IPS-20b (cell line): ENCODE data around the gene ADAMTS14.

ENCODE experiments used
- H3K27ac ChIP-seq: one replicate; pipeline ENCODE4 v1.5.1; 2013; ENCODE audit warnings: low read length
- H3K27me3 ChIP-seq: 2 replicates; pipeline ENCODE4 v1.6.1; 2013; ENCODE audit warnings: mild to moderate bottlenecking, low read length, inconsistent platforms; ENCODE audit not compliant: insufficient read depth
- H3K36me3 ChIP-seq: 2 replicates; pipeline ENCODE4 v1.6.1; 2013; ENCODE audit warnings: low read depth, mild to moderate bottlenecking, inconsistent platforms, low read length, moderate library complexity; ENCODE audit not compliant: insufficient read depth
- H3K4me1 ChIP-seq: 2 replicates; pipeline ENCODE4 v1.6.1; 2013; ENCODE audit warnings: mild to moderate bottlenecking, control low read depth, inconsistent platforms, low read length, moderate library complexity; ENCODE audit not compliant: insufficient read depth
- H3K4me3 ChIP-seq: 2 replicates; pipeline ENCODE4 v1.5.1; 2013; ENCODE audit warnings: mild to moderate bottlenecking, low read length, inconsistent platforms
- H3K9ac ChIP-seq: 2 replicates; pipeline ENCODE4 v1.6.1; 2013; ENCODE audit warnings: low read depth, mild to moderate bottlenecking, inconsistent platforms, low read length, moderate library complexity
- H3K9me3 ChIP-seq: 2 replicates; pipeline ENCODE4 v1.6.1; 2013; ENCODE audit warnings: mild to moderate bottlenecking, low read depth, low read length, inconsistent platforms; ENCODE audit not compliant: insufficient read depth

Gene ADAMTS14

GRCh38 chr10:70671619-70672164 is 614 bp upstream of the ADAMTS14 start:
- Histone ChIP-seq H3K36me3 (no peaks in the 10 kb centered on the region), H3K9me3 (no peaks in the 10 kb centered on the region; the same call in 1 of the 2 replicates), H3K4me3 (peak overlapping the region; percentile 64), H3K9ac (peak overlapping the region; percentile 2; the same call in 1 of the 2 replicates), H3K4me1 (peaks cover 7% of the 10 kb centered on the region; the same call in 1 of the 2 replicates), H3K27ac (no peak overlapping the region), H3K27me3 (peaks cover 35% of the 10 kb centered on the region)

- H3K4me3 ChIP-seq: peak overlapping the region; percentile 60
- no peaks in the 10 kb centered on the region for H3K36me3 ChIP-seq
- H3K27ac ChIP-seq: no peak overlapping the region
- H3K9me3 ChIP-seq: no peaks in the 10 kb centered on the region; the same call in 1 of the 2 replicates
- peaks cover 7% of the 10 kb centered on the region; the same call in 1 of the 2 replicates for H3K4me1 ChIP-seq
- peak overlapping the region; percentile 51; the same call in 1 of the 2 replicates for H3K9ac ChIP-seq
- H3K27me3 ChIP-seq: peaks cover 35% of the 10 kb centered on the region
Measured at GRCh38 chr10:70673043-70673928, 980 bp downstream of the ADAMTS14 start.

- H3K27me3 ChIP-seq: peaks cover 35% of the 10 kb centered on the region
Measured at GRCh38 chr10:70673929-70674559, 1.7 kb downstream of the ADAMTS14 start.

GRCh38 chr10:70674560-70675495 is 2.5 kb downstream of the ADAMTS14 start:
- Histone ChIP-seq H3K9ac (no peak overlapping the region), H3K27me3 (peaks cover 35% of the 10 kb centered on the region), H3K4me3 (no peak overlapping the region), H3K27ac (no peak overlapping the region), H3K9me3 (no peaks in the 10 kb centered on the region), H3K4me1 (peaks cover 7% of the 10 kb centered on the region; the same call in 1 of the 2 replicates), H3K36me3 (no peaks in the 10 kb centered on the region)

More at GRCh38 chr10:70673929-70674559, 1.7 kb downstream of the ADAMTS14 start:
- Histone ChIP-seq H3K9me3 (no peaks in the 10 kb centered on the region; the same call in 1 of the 2 replicates), H3K9ac (no peak overlapping the region), H3K4me1 (peaks cover 7% of the 10 kb centered on the region; the same call in 1 of the 2 replicates), H3K4me3 (no peak overlapping the region), H3K36me3 (no peaks in the 10 kb centered on the region), H3K27ac (no peak overlapping the region)

GRCh38 chr10:70675496-70676161 is 3.3 kb downstream of the ADAMTS14 start:
- no peak overlapping the region for H3K4me3 ChIP-seq
- no peak overlapping the region for H3K9ac ChIP-seq
- peaks cover 7% of the 10 kb centered on the region; the same call in 1 of the 2 replicates for H3K4me1 ChIP-seq
- H3K27ac ChIP-seq: no peak overlapping the region
- no peaks in the 10 kb centered on the region for H3K36me3 ChIP-seq
- peaks cover 35% of the 10 kb centered on the region for H3K27me3 ChIP-seq
- H3K9me3 ChIP-seq: no peaks in the 10 kb centered on the region

- H3K4me3 ChIP-seq: no peak overlapping the region
- H3K27ac ChIP-seq: no peak overlapping the region
- no peak overlapping the region for H3K9ac ChIP-seq
- H3K36me3 ChIP-seq: no peaks in the 10 kb centered on the region
- peaks cover 7% of the 10 kb centered on the region; the same call in 1 of the 2 replicates for H3K4me1 ChIP-seq
- H3K27me3 ChIP-seq: peaks cover 27% of the 10 kb centered on the region
- H3K9me3 ChIP-seq: no peaks in the 10 kb centered on the region
Measured at GRCh38 chr10:70676511-70676910, 4.2 kb downstream of the ADAMTS14 start.

GRCh38 chr10:70677016-70677415 is 4.7 kb downstream of the ADAMTS14 start:
- Histone ChIP-seq H3K4me1 (peaks cover 7% of the 10 kb centered on the region; the same call in 1 of the 2 replicates), H3K27ac (no peak overlapping the region), H3K36me3 (no peaks in the 10 kb centered on the region), H3K27me3 (peaks cover 22% of the 10 kb centered on the region), H3K9ac (no peak overlapping the region), H3K9me3 (no peaks in the 10 kb centered on the region), H3K4me3 (no peak overlapping the region)

GRCh38 chr10:70677620-70678249 is 5.4 kb downstream of the ADAMTS14 start:
- H3K36me3 ChIP-seq: no peaks in the 10 kb centered on the region
- no peaks in the 10 kb centered on the region for H3K9me3 ChIP-seq
- no peak overlapping the region for H3K27ac ChIP-seq
- H3K4me3 ChIP-seq: no peak overlapping the region
- H3K4me1 ChIP-seq: peaks cover 7% of the 10 kb centered on the region; the same call in 1 of the 2 replicates
- H3K27me3 ChIP-seq: peaks cover 17% of the 10 kb centered on the region
- no peak overlapping the region for H3K9ac ChIP-seq

- H3K4me3 ChIP-seq: no peak overlapping the region
- no peaks in the 10 kb centered on the region for H3K9me3 ChIP-seq
- H3K9ac ChIP-seq: no peak overlapping the region
- H3K4me1 ChIP-seq: peaks cover 3% of the 10 kb centered on the region; the same call in 1 of the 2 replicates
- H3K36me3 ChIP-seq: no peaks in the 10 kb centered on the region
- peaks cover 12% of the 10 kb centered on the region for H3K27me3 ChIP-seq
- no peak overlapping the region for H3K27ac ChIP-seq
Measured at GRCh38 chr10:70678250-70678635, 5.9 kb downstream of the ADAMTS14 start.

- Histone ChIP-seq H3K9ac (no peak overlapping the region), H3K27ac (no peak overlapping the region)
Measured at GRCh38 chr10:70678757-70679489, 6.6 kb downstream of the ADAMTS14 start.

More at GRCh38 chr10:70678757-70679489, 6.6 kb downstream of the ADAMTS14 start:
- H3K27me3 ChIP-seq: peaks cover 5% of the 10 kb centered on the region
- H3K36me3 ChIP-seq: no peaks in the 10 kb centered on the region
- no peaks in the 10 kb centered on the region for H3K9me3 ChIP-seq
- no peak overlapping the region for H3K4me3 ChIP-seq
- H3K4me1 ChIP-seq: peaks cover 8% of the 10 kb centered on the region; the same call in 1 of the 2 replicates
